Femur (tissue), 1 donor: Measurements from ENCODE around the gene AKT1.
"Not testable (repeated sequence)": the region's sequence is repeated elsewhere in the genome, so short reads cannot be mapped to it uniquely, and the experiment has no call there.

Experiments used
- DNase-seq: peaks from one replicate; pipeline ENCODE4 v3.0.0-alpha.2; 2017

AKT1 gene

GRCh38 chr14:104734991-104735779 is 60.4 kb downstream of the AKT1 start:
- DNase-seq, result peak; percentile 25

- no peak for DNase-seq
These were observed 61.0 kb downstream of the AKT1 start for GRCh38 chr14:104734601-104734990.

- no peak for DNase-seq
These were observed 61.4 kb downstream of the AKT1 start for GRCh38 chr14:104734051-104734587.

- no peak for DNase-seq
These were observed 62.4 kb downstream of the AKT1 start for GRCh38 chr14:104732931-104733681.

- peak; percentile 47 for DNase-seq
These were observed 63.2 kb downstream of the AKT1 start for GRCh38 chr14:104732355-104732804.

GRCh38 chr14:104731320-104732294 is 63.9 kb downstream of the AKT1 start:
- DNase-seq, result no peak

- no peak for DNase-seq
These were observed 65.1 kb downstream of the AKT1 start for GRCh38 chr14:104730487-104730886.

- DNase-seq, result no peak
These were observed 65.7 kb downstream of the AKT1 start for GRCh38 chr14:104729835-104730181.

- DNase-seq, result not testable (repeated sequence)
These were observed 66.2 kb downstream of the AKT1 start for GRCh38 chr14:104729176-104729834.

- no peak for DNase-seq
These were observed 66.9 kb downstream of the AKT1 start for GRCh38 chr14:104728631-104729030.

- DNase-seq, result no peak
These were observed 68.7 kb downstream of the AKT1 start for GRCh38 chr14:104726600-104727451.

- no peak for DNase-seq
These were observed 69.6 kb downstream of the AKT1 start for GRCh38 chr14:104725772-104726548.

GRCh38 chr14:104724981-104725771 is 70.4 kb downstream of the AKT1 start:
- DNase-seq, result peak; percentile 78

- peak; percentile 69 for DNase-seq
These were observed 71.1 kb downstream of the AKT1 start for GRCh38 chr14:104724407-104724980.

- DNase-seq, result peak; percentile 83
These were observed 71.7 kb downstream of the AKT1 start, which contains the start of gene ADSS1 for GRCh38 chr14:104723651-104724406. Gene ADSS1, plus strand, starts transcription at chr14:104724229. Its CDS starts 42 bp downstream, at chr14:104724271.

GRCh38 chr14:104722938-104723650 is 72.5 kb downstream of the AKT1 start:
- DNase-seq, result no peak
